T-cell (primary cell): ENCODE data around the gene CYB5R2. TPM values are rescaled to one million over a fixed set of nuclear protein-coding genes. Genes with fewer than 3 reads are reported as not detected.

Source experiments
- ATAC-seq, 4 experiments: fragments of 200-7000 bp in 3 of 4; fragments of 150-1000 bp in 1 of 4; cut with Tn5 transposase; replicated peaks in 1 of 4; 1 replicate in 3 of 4; 2 replicates in 1 of 4; pipeline ENCODE4 v1.10.0; 2021; ENCODE audit warnings: moderate library complexity in 3 of 4, mild to moderate bottlenecking in 2 of 4, moderate number of reproducible peaks in 1 of 4
- CTCF ChIA-PET, 2 donors: fragments of 300-600 bp; sonication (Branson Sonifier 250); formaldehyde crosslinking; loops; one replicate each; lab custom pipeline; 2022; ENCODE audit warnings: antibody characterized with exemption in 2 of 2; lab: Charles Lee
- POLR2A ChIA-PET, 2 donors: fragments of 300-600 bp; sonication (Branson Sonifier 250); formaldehyde crosslinking; loops; one replicate each; lab custom pipeline; 2022; ENCODE audit warnings: antibody characterized with exemption in 2 of 2; lab: Charles Lee
- DNase-seq, 35 experiments: peaks; one replicate each; pipeline versions ENCODE4 v3.0.0 to v3.0.0-alpha.2; 2013 to 2023
- H3K27ac ChIP-seq: one replicate; pipeline ENCODE4 v1.5.1; 2013; ENCODE audit warnings: low read length
- H3K27me3 ChIP-seq, 2 experiments: replicated peaks in 1 of 2; 1 replicate in 1 of 2; 2 replicates in 1 of 2; pipeline versions ENCODE4 v1.6.1 to v1.7.0; 2013; ENCODE audit warnings: low read length in 1 of 2, mixed read lengths in 1 of 2; ENCODE audit not compliant: control insufficient read depth in 2 of 2, insufficient read depth in 2 of 2; ENCODE audit errors: extremely low read depth in 1 of 2
- H3K36me3 ChIP-seq, 2 donors: 1 replicate in 1 of 2; 2 replicates in 1 of 2; pipeline versions ENCODE4 v1.6.1 to v1.7.0; 2013; ENCODE audit warnings: low read length in 1 of 2; ENCODE audit not compliant: control insufficient read depth in 2 of 2, insufficient read depth in 1 of 2; ENCODE audit errors: extremely low read depth in 1 of 2
- H3K4me1 ChIP-seq, 2 experiments: 1 replicate in 1 of 2; 2 replicates in 1 of 2; pipeline versions ENCODE4 v1.6.1 to v1.7.0; 2013; ENCODE audit warnings: low read length in 2 of 2, mixed read lengths in 1 of 2; ENCODE audit not compliant: insufficient read depth in 2 of 2, control insufficient read depth in 1 of 2; ENCODE audit errors: extremely low read depth in 1 of 2
- H3K4me3 ChIP-seq, 2 donors: 1 replicate in 1 of 2; 2 replicates in 1 of 2; pipeline versions ENCODE4 v1.5.1 to v1.7.0; 2013; ENCODE audit warnings: mild to moderate bottlenecking in 2 of 2, low read length in 1 of 2, moderate library complexity in 1 of 2; ENCODE audit not compliant: control insufficient read depth in 1 of 2; ENCODE audit errors: extremely low read depth in 1 of 2
- H3K9me3 ChIP-seq: 2 replicates; pipeline ENCODE4 v1.7.0; 2013
- H3K27ac Mint-ChIP-seq, 2 donors: one replicate each; pipeline ENCODE4 v1.8.0; 2020 to 2021; ENCODE audit warnings: mild to moderate bottlenecking in 2 of 2, mixed read lengths in 2 of 2
- H3K27me3 Mint-ChIP-seq, 2 donors: one replicate each; pipeline ENCODE4 v1.8.0; 2021 to 2022; ENCODE audit warnings: mixed read lengths in 2 of 2
- H3K36me3 Mint-ChIP-seq: one replicate; pipeline ENCODE4 v1.8.0; 2021; ENCODE audit warnings: mixed read lengths
- H3K4me1 Mint-ChIP-seq, 3 donors: one replicate each; pipeline ENCODE4 v1.8.0; 2020 to 2022; ENCODE audit warnings: mixed read lengths in 3 of 3, mild to moderate bottlenecking in 1 of 3
- H3K4me3 Mint-ChIP-seq, 3 donors: one replicate each; pipeline ENCODE4 v1.8.0; 2020 to 2022; ENCODE audit warnings: mild to moderate bottlenecking in 3 of 3, mixed read lengths in 3 of 3, moderate library complexity in 3 of 3
- H3K9me3 Mint-ChIP-seq, 3 donors: one replicate each; pipeline ENCODE4 v1.8.0; 2020 to 2022; ENCODE audit warnings: mixed read lengths in 3 of 3
- WGBS: methylation state at CpG from one replicate; pipeline ENCODE4 v1.1.5; 2013; ENCODE audit warnings: missing lambda C conversion rate; ENCODE audit not compliant: insufficient coverage; 5-methylcytosine and 5-hydroxymethylcytosine counted together
- total RNA-seq, 35 experiments: library from RNA in 6 of 35; stranded (reverse) in 6 of 35; fragments of 120-200 nt in 1 of 35; gene quantifications; one replicate each; pipeline versions ENCODE4 v1.2.1 to v1.2.4 and lab custom pipeline; 2013 to 2026

The CYB5R2 gene
- total RNA-seq, 5 donors from 2014 or later (not counting 1 experiment from before 2014, with no cell fraction given), result 0.57 to 0.61 (median 0.59) TPM; not detected in 2

GRCh38 chr11:7655253-7656217, 17.8 kb downstream of the CYB5R2 start:
- Mint-ChIP-seq H3K36me3 (peaks cover 32% of the 10 kb centered on the region), H3K27ac (no peak overlapping the region), H3K4me3 (no peak overlapping the region), H3K9me3 (no peaks in the 10 kb centered on the region), H3K4me1 (no peaks in the 10 kb centered on the region), H3K27me3 (no peaks in the 10 kb centered on the region)
- Histone ChIP-seq H3K36me3 (peaks cover 14 to 34% of the 10 kb centered on the region in 2 donors), H3K4me3 (no peak overlapping the region), H3K9me3 (no peaks in the 10 kb centered on the region), H3K4me1 (no peaks in the 10 kb centered on the region), H3K27ac (no peak overlapping the region), H3K27me3 (peaks cover 0 to 3% of the 10 kb centered on the region in 2 experiments)
- ChIA-PET CTCF (interaction anchor here in 1 of 2 donors (0.6 to 1.6 kb wide), 2 partner anchors 10 to 185 kb away, joined by 3 to 7 read pairs; no protein-coding TSS in a partner anchor), POLR2A (no interaction called here)
- no peak for ATAC-seq
- 69% methylated on average over 11 of the region's 14 CpGs for WGBS
- no peak for DNase-seq

GRCh38 chr11:7654195-7654705, 19.1 kb downstream of the CYB5R2 start:
- Mint-ChIP-seq H3K27me3 (no peaks in the 10 kb centered on the region), H3K9me3 (no peaks in the 10 kb centered on the region), H3K36me3 (peaks cover 43% of the 10 kb centered on the region), H3K27ac (no peak overlapping the region), H3K4me1 (no peaks in the 10 kb centered on the region), H3K4me3 (no peak overlapping the region)
- Histone ChIP-seq H3K27me3 (peaks cover 0 to 3% of the 10 kb centered on the region in 2 experiments), H3K27ac (no peak overlapping the region), H3K4me1 (no peaks in the 10 kb centered on the region), H3K4me3 (no peak overlapping the region), H3K9me3 (no peaks in the 10 kb centered on the region), H3K36me3 (peaks cover 14 to 45% of the 10 kb centered on the region in 2 donors)
- ChIA-PET POLR2A (no interaction called here), CTCF (no interaction called here)
- 78% methylated on average over 3 of the region's 4 CpGs for WGBS
- ATAC-seq (no peak), DNase-seq (no peak)

GRCh38 chr11:7651700-7652099, 21.6 kb downstream of the CYB5R2 start:
- POLR2A ChIA-PET, result no interaction called here
- no peaks in the 10 kb centered on the region for H3K4me1 ChIP-seq
- peaks cover 50% of the 10 kb centered on the region for H3K36me3 Mint-ChIP-seq
- DNase-seq (no peak), ATAC-seq (no peak)
- no peak overlapping the region for H3K4me3 ChIP-seq
- H3K9me3 ChIP-seq, result no peaks in the 10 kb centered on the region
- no peak overlapping the region for H3K27ac ChIP-seq
- peaks cover 14 to 52% of the 10 kb centered on the region in 2 donors for H3K36me3 ChIP-seq
- no peaks in the 10 kb centered on the region for H3K9me3 Mint-ChIP-seq
- 95% methylated on average over 7 of the region's 9 CpGs for WGBS
- no peaks in the 10 kb centered on the region for H3K4me1 Mint-ChIP-seq
- H3K27me3 Mint-ChIP-seq, result no peaks in the 10 kb centered on the region
- H3K4me3 Mint-ChIP-seq, result no peak overlapping the region
- H3K27ac Mint-ChIP-seq, result no peak overlapping the region
- H3K27me3 ChIP-seq, result peaks cover 0 to 3% of the 10 kb centered on the region in 2 experiments
- CTCF ChIA-PET, result no interaction called here

- H3K27me3 Mint-ChIP-seq, result no peaks in the 10 kb centered on the region
- no peak for ATAC-seq
- no peaks in the 10 kb centered on the region for H3K9me3 Mint-ChIP-seq
- no peak overlapping the region for H3K27ac Mint-ChIP-seq
- Histone ChIP-seq H3K9me3 (no peaks in the 10 kb centered on the region), H3K4me1 (no peaks in the 10 kb centered on the region), H3K27ac (no peak overlapping the region), H3K36me3 (peaks cover 14 to 52% of the 10 kb centered on the region in 2 donors), H3K27me3 (peaks cover 0 to 3% of the 10 kb centered on the region in 2 experiments), H3K4me3 (no peak overlapping the region)
- POLR2A ChIA-PET, result no interaction called here
- DNase-seq, result no peak
- no peaks in the 10 kb centered on the region for H3K4me1 Mint-ChIP-seq
- peaks cover 50% of the 10 kb centered on the region for H3K36me3 Mint-ChIP-seq
- CTCF ChIA-PET, result no interaction called here
- WGBS, result no CpG with 5 or more reads among the region's 5 CpGs
- no peak overlapping the region for H3K4me3 Mint-ChIP-seq
Observed at GRCh38 chr11:7651140-7651551, 22.2 kb downstream of the CYB5R2 start.

- no peaks in the 10 kb centered on the region for H3K27me3 Mint-ChIP-seq
- no peaks in the 10 kb centered on the region for H3K9me3 ChIP-seq
- no peak overlapping the region for H3K27ac Mint-ChIP-seq
- ChIA-PET POLR2A (interaction anchor here in 1 of 2 donors (0.6 kb wide), 1 partner anchor 503 kb away, joined by 3 read pairs; no protein-coding TSS in a partner anchor), CTCF (no interaction called here)
- no peak overlapping the region for H3K4me3 ChIP-seq
- H3K4me1 Mint-ChIP-seq, result no peaks in the 10 kb centered on the region
- WGBS, result no CpG with 5 or more reads among the region's 3 CpGs
- H3K4me3 Mint-ChIP-seq, result no peak overlapping the region
- H3K9me3 Mint-ChIP-seq, result no peaks in the 10 kb centered on the region
- H3K27me3 ChIP-seq, result peaks cover 0 to 3% of the 10 kb centered on the region in 2 experiments
- ATAC-seq (no peak), DNase-seq (no peak)
- peaks cover 7 to 47% of the 10 kb centered on the region in 2 donors for H3K36me3 ChIP-seq
- H3K36me3 Mint-ChIP-seq, result peaks cover 46% of the 10 kb centered on the region
- no peak overlapping the region for H3K27ac ChIP-seq
- no peaks in the 10 kb centered on the region for H3K4me1 ChIP-seq
Observed at GRCh38 chr11:7648264-7648663, 25.0 kb downstream of the CYB5R2 start.

- ChIA-PET POLR2A (no interaction called here), CTCF (no interaction called here)
- no peaks in the 10 kb centered on the region for H3K9me3 ChIP-seq
- Mint-ChIP-seq H3K36me3 (peaks cover 39% of the 10 kb centered on the region), H3K9me3 (no peaks in the 10 kb centered on the region), H3K4me3 (no peak overlapping the region), H3K4me1 (no peaks in the 10 kb centered on the region), H3K27ac (no peak overlapping the region), H3K27me3 (no peaks in the 10 kb centered on the region)
- WGBS, result no CpG with 5 or more reads among the region's 2 CpGs
- DNase-seq, result no peak
- H3K36me3 ChIP-seq, result peaks cover 11 to 47% of the 10 kb centered on the region in 2 donors
- H3K27ac ChIP-seq, result no peak overlapping the region
- H3K4me3 ChIP-seq, result no peak overlapping the region
- H3K4me1 ChIP-seq, result no peaks in the 10 kb centered on the region
- H3K27me3 ChIP-seq, result peaks cover 0 to 3% of the 10 kb centered on the region in 2 experiments
- no peak for ATAC-seq
Observed at GRCh38 chr11:7646866-7647265, 26.4 kb downstream of the CYB5R2 start.
